Stimulated activated CD8-positive, alpha-beta memory T cell treated with anti-CD3 and anti-CD28 coated beads, Interleukin-7, amount 100 ng/mL, for 4 hours (primary cell): Measurements from ENCODE around the gene RET.

Experiments
- DNase-seq, 2 donors: peaks; one replicate each; pipeline ENCODE4 v3.0.0-alpha.2; 2020; ENCODE audit warnings: low read depth in 2 of 2

RET gene

GRCh38 chr10:43062402-43063160 is 14.3 kb upstream of the RET start:
- DNase-seq = no peak

GRCh38 chr10:43064331-43065075 is 12.4 kb upstream of the RET start:
- no peak for DNase-seq

DNA sequence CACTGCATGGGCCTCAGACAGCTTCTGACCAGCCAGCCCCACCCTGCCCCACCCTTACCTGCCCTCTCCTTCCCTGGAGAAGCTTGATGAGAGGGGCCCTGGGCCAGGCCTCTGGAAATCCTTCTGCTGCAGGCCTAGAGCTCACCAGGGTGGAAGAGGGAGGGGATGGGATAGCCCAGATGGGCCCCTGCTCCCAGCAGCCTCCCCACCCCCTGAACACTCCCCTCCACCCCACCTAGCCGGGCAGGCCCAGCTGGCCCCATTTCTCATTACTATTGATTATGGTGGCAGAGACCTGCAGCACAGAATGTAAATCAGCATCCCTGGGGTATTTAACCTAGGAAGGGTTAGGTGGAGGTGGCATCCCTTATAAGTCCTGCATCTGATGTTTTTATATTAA is 11.6 kb upstream of the RET start:
- no peak for DNase-seq

DNA sequence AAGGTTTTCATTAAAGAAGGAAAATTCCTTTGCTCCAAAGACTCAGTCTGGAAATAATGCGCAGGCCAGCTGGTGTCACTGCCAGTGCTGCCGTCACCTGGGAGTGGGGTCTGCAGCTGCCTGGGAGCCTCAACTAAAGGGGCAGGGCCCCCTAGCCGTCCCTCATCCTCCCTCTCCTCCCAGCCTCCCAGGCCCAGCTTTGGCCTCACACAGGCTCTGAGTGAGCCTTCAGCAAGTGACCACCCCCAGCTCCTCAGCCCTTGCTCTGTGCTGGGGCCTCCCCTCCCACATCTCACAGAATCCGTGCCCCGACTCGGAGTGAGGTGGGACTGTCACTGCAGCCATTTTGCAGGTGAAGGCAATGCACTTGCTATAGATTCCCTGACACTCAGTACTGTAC is 11.1 kb upstream of the RET start:
- DNase-seq = no peak

GRCh38 chr10:43066481-43066880 is 10.4 kb upstream of the RET start:
- DNase-seq = no peak

- no peak for DNase-seq
These were observed 9.3 kb upstream of the RET start for GRCh38 chr10:43067391-43068135.

DNA sequence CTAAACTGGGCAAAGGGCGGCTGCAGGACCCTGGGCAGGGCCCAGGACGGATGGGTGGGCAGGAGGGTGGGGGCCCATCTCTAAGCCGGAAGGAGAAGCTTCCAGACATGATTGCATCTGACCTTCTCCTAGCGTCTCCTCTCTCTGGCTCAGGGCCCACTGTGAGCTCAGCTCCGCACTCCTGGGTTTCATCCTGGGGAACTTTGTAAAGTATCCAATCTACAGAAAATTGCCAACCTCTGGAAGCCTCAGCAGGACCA is 8.8 kb upstream of the RET start:
- DNase-seq = no peak

- DNase-seq = no peak
These were observed 8.2 kb upstream of the RET start for GRCh38 chr10:43068471-43069210.

DNA sequence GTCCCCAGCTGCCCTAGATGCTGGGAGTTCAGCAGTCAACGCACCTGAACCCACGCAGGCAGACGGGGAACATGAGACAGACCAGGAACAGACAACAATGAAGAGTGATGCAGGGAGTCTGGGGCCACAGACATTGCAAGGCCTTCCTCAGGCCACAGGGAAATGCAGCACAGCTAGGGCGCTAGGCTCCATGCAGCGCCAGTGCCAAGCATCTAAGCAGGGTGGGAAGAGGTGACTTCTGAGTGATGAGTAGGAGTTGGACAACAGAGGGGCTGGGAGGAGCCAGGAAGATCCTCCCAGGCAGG is 7.7 kb upstream of the RET start:
- DNase-seq = no peak

- no peak for DNase-seq
These were observed 7.3 kb upstream of the RET start for GRCh38 chr10:43069579-43069978.

- no peak for DNase-seq
These were observed 6.5 kb upstream of the RET start for GRCh38 chr10:43070121-43071085.

- DNase-seq = no peak
These were observed 4.8 kb upstream of the RET start for GRCh38 chr10:43071865-43072650.

DNA sequence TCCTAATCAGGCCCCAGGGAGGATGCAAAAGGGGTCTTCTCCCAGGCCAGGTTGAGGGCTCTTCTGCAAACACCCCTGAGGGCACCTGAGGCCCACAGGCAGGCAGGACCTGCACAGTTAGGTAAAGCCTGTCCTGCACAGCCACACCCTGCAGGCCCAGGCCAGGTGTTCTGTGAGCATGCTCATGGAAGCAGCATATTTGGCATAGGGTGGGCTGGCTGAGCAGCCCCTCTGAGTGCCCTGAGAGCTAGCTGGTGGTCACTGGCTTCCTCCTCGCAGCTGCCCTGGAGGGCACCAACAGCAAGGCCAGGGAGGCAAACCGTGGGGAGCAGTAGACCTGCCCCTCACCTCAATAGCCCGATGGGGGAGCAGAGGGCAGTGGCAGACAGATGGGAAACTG is 3.7 kb upstream of the RET start:
- DNase-seq = no peak

DNA sequence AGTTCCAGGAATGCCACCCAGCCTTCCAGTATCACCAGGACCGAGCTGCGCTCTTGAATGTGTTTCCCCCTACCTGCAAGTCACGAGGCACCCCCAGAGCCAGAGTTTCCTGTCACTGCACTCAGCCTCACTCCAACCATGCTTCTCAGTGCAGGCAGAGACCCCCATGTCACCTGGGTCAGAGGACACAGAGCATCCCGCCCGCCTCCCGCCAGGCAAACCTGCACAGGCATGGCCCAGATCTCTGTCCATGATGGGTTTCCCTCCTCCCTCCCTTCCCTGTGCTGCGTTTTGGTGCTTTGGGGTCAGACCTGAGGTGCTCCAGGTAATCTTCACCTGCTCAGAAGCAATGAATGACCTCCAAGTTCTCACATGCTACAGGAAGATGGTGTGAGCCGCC is 3.1 kb upstream of the RET start:
- no peak for DNase-seq

- DNase-seq = no peak
These were observed 2.5 kb upstream of the RET start for GRCh38 chr10:43074409-43074808.

GRCh38 chr10:43074827-43075611 is 1.9 kb upstream of the RET start:
- DNase-seq = no peak

DNA sequence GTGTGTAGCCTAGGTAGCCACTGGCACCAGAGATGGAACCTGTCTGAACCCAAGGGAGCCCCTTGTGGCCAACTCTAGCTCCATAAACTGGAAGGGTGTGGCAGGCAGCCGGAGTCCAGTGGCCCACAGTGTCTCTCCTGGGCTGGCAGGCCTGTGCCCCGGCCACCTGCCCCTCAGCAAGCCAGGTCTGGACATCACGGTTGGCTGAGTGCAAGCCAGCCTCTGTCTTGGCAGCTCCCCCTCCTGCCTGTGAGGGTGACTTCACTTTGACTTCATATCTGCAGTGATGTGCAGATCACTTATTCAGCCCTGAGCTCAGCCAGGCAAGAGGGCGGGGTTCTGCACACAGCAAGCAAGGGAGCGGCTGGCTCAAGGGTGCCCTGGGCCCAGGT is 1.3 kb upstream of the RET start:
- no peak for DNase-seq

DNA sequence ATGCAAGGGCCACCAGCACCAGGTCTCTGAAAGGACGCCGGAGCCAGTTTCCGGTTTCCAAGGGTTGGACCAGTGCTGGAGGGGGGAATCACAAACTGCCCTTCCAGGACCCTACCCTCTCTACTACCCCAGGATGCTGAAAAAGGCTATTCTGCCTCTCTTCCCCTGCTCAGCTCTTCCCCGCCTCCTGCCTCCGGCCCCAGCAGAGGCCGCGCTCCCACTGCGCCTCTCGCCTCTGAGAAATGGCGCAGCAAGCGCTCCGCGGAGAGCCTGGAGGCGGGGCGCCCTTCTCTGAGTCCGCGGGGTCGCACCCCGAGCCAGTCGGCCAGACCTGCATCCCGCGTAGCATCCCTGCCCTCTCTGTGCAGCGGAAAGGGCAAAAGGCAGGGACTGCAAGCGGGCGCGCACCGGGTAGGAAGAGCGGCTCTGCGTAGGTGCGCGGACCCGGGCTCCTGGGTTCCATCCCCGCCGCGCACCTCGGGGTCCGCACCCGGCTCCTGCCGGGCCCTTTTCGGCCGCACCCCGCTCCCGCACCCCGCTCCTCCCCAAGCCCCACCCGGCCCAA is 476 bp upstream of the RET start:
- DNase-seq = no peak

DNA sequence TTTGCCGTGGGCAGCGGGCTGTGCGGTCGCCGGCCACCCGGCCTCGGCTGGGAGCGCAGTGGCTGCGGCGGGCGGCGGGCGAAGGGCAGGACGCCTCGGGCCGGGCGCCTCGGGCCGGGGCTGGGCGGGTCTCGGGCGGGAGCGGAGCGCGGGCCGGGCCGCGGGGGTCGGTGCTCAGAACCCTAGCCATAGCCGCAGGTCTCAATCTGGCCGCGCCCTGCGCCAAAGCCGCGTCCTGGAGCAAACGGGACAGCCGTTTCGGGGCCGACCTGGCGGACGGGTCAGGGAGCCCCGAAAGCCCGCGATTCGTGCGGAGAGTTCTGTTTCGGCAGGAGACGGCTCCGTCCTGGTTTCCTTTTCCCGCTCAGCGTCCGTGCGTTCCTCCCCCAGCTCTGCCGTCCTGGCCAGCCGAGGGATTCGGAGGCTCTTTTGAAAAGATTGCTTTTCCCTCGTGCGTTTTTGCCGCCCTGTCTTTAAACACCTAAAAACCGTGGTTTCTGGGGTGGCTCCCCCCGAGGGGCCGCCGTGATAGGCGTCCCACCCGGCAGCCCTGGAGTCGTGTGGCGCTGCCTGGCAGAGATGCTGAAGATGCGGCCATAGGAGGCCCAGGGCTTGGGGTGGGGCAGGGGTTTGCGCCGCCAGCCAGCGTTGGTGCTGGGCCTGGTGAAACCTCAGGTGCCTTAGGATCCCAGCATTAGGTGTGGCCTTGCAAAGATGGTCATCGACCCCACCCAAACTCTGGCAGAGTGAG is 727 bp downstream of the RET start:
- DNase-seq = no peak
